GM12864 (cell line): ENCODE measurements around the gene OR6J1.
"Not testable (repeated sequence)": the region's sequence is repeated elsewhere in the genome, so short reads cannot be mapped to it uniquely, and the experiment has no call there.

Source experiments
- DNase-seq: peaks from one replicate; pipeline ENCODE4 v3.0.0-alpha.2; 2011; ENCODE audit warnings: low read depth
- H3K4me3 ChIP-seq: 2 replicates; pipeline ENCODE4 v1.5.1; 2011; ENCODE audit warnings: mild to moderate bottlenecking, low read depth, low read length, control low read depth
- TF ChIP-seq, protein P1 (sequence below): IDR thresholded peaks from 2 replicates; pipeline ENCODE4 v1.5.1; 2011; ENCODE audit warnings: low read depth, mild to moderate bottlenecking, moderate library complexity, low read length, control low read depth, inconsistent platforms; ENCODE audit errors: missing control alignments

Gene OR6J1

DNA sequence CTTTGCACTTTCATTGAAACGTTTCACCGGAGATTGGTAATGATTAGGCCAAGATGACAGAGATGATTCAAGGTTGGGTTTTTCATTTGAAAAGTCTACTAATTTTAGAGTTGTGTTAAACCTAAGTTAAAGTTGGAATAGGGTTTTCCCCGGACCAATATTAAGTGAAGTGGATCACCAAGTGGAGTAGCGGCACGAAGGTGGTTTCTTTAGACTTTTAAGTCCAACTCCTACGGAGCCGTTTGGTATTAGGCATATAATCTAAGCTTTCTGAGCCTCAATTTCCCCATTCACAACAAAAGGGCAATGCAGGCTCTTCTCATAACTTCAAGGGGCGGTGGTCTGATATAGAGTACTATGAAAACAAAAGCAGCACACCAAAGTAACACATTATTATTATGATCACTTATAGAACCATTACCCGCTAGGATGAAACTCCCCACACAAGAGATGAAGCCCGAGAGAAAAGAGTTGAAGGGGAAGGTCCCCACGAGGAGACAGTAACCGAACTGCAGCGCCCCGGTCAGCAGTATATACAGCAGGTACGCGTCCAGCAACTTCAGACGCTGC, 55.5 kb downstream of the OR6J1 start:
- H3K4me3 ChIP-seq, result peak overlapping the region; percentile 51
- TF ChIP-seq, protein P1, sequence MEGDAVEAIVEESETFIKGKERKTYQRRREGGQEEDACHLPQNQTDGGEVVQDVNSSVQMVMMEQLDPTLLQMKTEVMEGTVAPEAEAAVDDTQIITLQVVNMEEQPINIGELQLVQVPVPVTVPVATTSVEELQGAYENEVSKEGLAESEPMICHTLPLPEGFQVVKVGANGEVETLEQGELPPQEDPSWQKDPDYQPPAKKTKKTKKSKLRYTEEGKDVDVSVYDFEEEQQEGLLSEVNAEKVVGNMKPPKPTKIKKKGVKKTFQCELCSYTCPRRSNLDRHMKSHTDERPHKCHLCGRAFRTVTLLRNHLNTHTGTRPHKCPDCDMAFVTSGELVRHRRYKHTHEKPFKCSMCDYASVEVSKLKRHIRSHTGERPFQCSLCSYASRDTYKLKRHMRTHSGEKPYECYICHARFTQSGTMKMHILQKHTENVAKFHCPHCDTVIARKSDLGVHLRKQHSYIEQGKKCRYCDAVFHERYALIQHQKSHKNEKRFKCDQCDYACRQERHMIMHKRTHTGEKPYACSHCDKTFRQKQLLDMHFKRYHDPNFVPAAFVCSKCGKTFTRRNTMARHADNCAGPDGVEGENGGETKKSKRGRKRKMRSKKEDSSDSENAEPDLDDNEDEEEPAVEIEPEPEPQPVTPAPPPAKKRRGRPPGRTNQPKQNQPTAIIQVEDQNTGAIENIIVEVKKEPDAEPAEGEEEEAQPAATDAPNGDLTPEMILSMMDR, result no peak
- DNase-seq, result no peak

DNA sequence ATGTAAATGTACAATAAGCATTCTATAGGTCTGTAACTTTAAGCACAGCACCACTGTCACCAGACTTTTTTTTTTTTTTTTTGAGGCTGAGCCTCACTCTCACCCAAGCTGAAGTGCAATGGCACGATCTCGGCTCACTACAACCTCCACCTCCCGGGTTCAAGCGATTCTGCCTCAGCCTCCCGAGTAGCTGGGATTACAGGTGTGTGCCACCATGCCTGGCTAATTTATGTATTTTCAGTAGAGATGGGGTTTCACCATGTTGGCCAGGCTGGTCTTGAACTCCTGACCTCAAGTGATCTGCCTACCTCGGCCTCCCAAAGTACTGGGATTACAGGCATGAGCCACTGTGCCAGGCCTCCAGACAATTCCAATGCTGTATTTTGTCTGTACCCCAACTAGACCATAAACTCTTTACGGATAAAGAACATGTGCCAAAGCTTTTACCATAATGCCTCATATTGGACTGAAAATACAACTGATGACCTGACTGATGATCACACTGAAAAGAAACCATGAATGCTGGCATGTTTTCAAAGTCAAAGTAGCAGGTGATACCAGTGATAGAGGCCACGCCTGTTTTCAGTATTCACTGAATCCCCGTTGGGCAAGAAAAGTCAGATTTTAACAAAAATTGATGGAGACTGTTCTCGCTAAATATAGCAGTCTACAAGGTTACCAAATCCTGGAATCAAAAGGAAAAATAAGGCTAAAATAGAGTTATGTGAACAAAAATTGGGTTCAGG, 56.3 kb downstream of the OR6J1 start:
- not testable (repeated sequence) for DNase-seq

DNA sequence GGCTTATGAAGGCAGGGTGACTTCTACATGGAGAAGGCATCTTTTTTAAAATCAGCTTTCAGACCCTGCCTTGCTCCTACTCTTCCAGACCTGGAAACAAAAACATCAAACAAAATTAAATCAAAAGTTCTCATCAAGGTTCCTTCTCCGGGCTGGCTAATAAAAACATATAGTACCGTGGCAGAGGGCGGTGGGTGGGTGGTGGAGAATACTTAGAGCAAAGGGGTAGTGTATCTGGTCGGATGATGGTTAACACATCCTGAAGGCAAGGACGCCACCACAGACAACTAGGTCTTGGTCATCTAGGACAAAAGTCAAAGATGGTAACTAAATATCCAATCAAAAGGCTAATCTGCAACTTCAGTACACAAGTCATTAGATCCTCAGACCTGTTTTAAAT, 56.9 kb downstream of the OR6J1 start:
- peak overlapping the region; percentile 51; the same call in 1 of the 2 replicates for H3K4me3 ChIP-seq
- no peak for DNase-seq
- TF ChIP-seq, protein P1, result no peak

More for the DNA sequence above, 56.3 kb downstream of the OR6J1 start:
- peak overlapping the region; percentile 51 for H3K4me3 ChIP-seq

DNA sequence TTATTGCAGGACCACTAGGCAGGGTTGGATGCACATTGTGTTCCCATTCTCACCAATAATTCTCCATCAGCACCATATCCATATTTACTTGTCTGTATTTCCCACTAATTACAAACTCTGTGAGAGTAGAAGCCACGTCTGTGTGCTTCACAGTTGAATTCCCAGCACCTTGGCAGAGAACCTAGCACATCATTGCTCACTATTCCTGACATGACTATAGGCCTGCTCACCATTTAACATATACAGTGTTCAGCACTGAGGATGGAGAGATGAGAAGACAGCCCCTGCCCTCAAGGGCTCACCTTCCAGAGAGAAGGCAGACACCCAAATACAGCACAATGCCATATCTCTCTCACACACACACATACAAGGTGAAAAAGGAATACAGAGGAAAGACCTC, 60.2 kb downstream of the OR6J1 start:
- no peak for DNase-seq
- TF ChIP-seq, protein P1, result no peak
- no peak overlapping the region for H3K4me3 ChIP-seq
